Measurements from ENCODE around the gene SINHCAF.
"Not testable (repeated sequence)": the region's sequence is repeated elsewhere in the genome, so short reads cannot be mapped to it uniquely, and the experiment has no call there.

The SINHCAF gene

GRCh38 chr12:31325877-31326631, at the start of gene SINHCAF:
TSS of gene SINHCAF (minus strand) at chr12:31326150. CDS start at chr12:31298204, 27,946 bp downstream.
- DNase-seq, result peak; percentile 99

- not testable (repeated sequence) for DNase-seq
These were observed 49.5 kb upstream of the SINHCAF start for GRCh38 chr12:31375422-31375821.

- DNase-seq, result no peak
These were observed 45.3 kb upstream of the SINHCAF start for GRCh38 chr12:31371256-31371620.

- DNase-seq, result no peak
These were observed 44.7 kb upstream of the SINHCAF start for GRCh38 chr12:31370531-31371255.

- no peak for DNase-seq
These were observed 44.0 kb upstream of the SINHCAF start for GRCh38 chr12:31369712-31370521.

- no peak for DNase-seq
These were observed 42.9 kb upstream of the SINHCAF start for GRCh38 chr12:31368666-31369361.

GRCh38 chr12:31366104-31366621, 40.2 kb upstream of the SINHCAF start:
- DNase-seq, result no peak

- DNase-seq, result no peak
These were observed 37.9 kb upstream of the SINHCAF start for GRCh38 chr12:31363831-31364230.

GRCh38 chr12:31363416-31363809, 37.5 kb upstream of the SINHCAF start:
- DNase-seq, result no peak

- DNase-seq, result peak; percentile 18
These were observed 36.9 kb upstream of the SINHCAF start for GRCh38 chr12:31362759-31363415.

- no peak for DNase-seq
These were observed 36.3 kb upstream of the SINHCAF start for GRCh38 chr12:31362115-31362758.

GRCh38 chr12:31361730-31362114, 35.8 kb upstream of the SINHCAF start:
- no peak for DNase-seq

GRCh38 chr12:31355747-31356107, 29.8 kb upstream of the SINHCAF start:
- DNase-seq, result no peak

- no peak for DNase-seq
These were observed 28.1 kb upstream of the SINHCAF start for GRCh38 chr12:31353750-31354708.

GRCh38 chr12:31346267-31346666, 20.3 kb upstream of the SINHCAF start:
- DNase-seq, result no peak

- DNase-seq, result no peak
These were observed 17.2 kb upstream of the SINHCAF start for GRCh38 chr12:31343139-31343538.

- DNase-seq, result no peak
These were observed 16.3 kb upstream of the SINHCAF start for GRCh38 chr12:31342286-31342685.

- DNase-seq, result no peak
These were observed 14.1 kb upstream of the SINHCAF start for GRCh38 chr12:31339831-31340622.

- no peak for DNase-seq
These were observed 12.0 kb upstream of the SINHCAF start for GRCh38 chr12:31337952-31338351.

GRCh38 chr12:31331242-31331641, 5.3 kb upstream of the SINHCAF start:
- DNase-seq, result no peak

Measured in CD4-positive, alpha-beta T cell treated with Interleukin-15 for 1 hour (primary cell).